GM18511 (cell line): ENCODE data around the gene PEX19.
"Not testable (repeated sequence)": the region's sequence is repeated elsewhere in the genome, so short reads cannot be mapped to it uniquely, and the experiment has no call there.

Experiments used
- ATAC-seq: cut with Tn5 transposase; IDR thresholded peaks from one replicate; pipeline ENCODE4 v1.9.1; 2021; ENCODE audit warnings: mild to moderate bottlenecking, moderate library complexity; ENCODE audit not compliant: unreplicated experiment

The PEX19 gene

GRCh38 chr1:160284782-160285344 is at the start of gene PEX19:
Gene PEX19 (minus strand): TSS chr1:160285133. CDS start chr1:160285124, 9 bp downstream.
- peak; percentile 99 for ATAC-seq

DNA sequence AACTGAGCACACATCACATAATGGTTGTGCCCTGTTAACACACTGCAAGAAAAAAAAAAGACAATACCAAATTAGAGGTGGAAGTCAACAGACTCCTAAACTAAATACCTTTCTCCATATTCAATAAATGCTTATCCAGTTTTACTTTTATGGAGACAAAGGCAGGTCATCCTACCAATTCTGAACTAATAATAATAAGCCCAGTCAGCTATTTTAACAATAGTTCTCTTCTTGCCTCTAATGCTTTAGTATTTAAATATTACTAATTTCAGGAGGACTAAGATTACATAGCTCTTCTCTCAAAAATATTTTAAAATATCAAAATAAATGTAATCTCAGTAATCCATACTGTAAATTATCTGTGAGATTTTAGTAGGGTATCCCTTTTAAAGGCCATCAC is 47.6 kb upstream of the PEX19 start:
- no peak for ATAC-seq

GRCh38 chr1:160330119-160330518 is 45.2 kb upstream of the PEX19 start:
- no peak for ATAC-seq

DNA sequence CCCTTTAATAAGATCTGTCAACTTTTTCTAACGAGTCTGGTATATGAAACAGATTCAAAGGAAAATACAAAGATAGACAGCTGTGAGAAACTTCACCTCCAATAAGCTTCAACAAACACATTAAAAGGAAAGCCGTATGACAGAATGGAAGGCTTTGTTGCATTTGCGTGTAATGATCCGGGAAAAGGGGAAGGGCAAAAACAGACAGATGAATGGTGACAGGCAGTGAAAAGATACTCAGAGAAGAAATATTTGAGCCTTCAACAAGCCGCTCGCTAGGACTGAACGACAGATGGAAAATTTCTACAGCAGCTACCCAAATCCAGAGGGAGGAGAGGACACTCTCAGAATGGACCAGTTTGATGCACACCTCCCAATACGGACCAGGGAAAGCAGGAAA is 43.3 kb upstream of the PEX19 start:
- ATAC-seq = no peak

- no peak for ATAC-seq
These were observed 41.5 kb upstream of the PEX19 start for GRCh38 chr1:160326418-160326817.

DNA sequence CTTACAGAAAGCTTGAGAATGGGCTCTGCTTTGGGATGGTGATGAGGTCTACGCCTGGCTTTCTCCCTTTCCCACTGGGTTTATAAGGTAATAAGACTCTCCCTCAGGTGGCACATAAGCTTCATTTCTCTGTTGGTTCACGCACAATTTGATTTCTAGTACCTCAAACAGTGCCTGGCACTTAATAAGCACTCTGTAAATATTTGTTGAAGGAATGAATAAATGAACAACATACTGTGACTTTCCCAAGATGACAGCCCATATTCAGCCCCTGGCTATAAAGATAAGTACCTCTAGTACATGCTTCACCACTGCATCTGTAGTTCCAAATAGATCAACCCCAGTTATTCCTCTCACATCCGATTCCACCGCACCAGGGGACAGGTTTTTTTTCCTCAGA is 40.3 kb upstream of the PEX19 start:
- ATAC-seq = no peak

- ATAC-seq = no peak
These were observed 37.9 kb upstream of the PEX19 start for GRCh38 chr1:160322831-160323230.

DNA sequence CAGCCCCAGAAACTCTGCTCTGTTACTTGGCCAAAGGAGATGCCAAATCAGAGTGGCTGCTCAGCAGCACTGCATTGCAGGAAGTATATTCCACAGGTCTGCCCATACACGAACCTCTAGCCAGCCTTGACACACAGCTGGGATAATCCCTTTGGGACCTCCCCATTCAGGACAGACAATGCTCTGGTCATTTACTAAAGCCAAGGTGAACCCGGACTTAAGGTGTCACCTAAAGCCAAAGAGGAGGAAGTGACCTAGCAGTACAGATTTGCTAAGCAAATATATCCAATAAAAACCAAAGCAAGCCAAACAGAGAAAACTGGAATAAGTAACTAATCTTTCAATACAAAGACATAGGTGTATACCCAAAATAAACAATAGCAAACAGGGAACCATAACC is 30.4 kb upstream of the PEX19 start:
- ATAC-seq = no peak

DNA sequence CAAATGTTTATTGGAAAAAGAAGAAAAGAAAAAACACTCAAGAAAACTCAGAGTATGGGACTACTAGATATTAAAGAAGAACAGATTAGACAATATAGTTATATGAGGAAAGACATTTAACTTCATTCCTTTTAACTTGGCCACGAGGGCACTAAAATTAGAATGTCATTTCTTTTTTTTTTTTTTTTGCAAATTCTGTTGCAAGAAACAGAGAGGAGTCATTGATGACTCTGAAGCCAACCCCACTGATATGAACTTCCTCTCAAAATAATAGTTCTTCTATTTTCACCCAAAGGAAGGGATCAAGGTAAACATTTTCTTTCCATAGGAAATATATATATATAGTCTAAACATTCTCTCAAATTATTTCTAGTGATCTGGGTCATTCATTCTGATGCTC is 24.6 kb upstream of the PEX19 start:
- ATAC-seq = no peak

DNA sequence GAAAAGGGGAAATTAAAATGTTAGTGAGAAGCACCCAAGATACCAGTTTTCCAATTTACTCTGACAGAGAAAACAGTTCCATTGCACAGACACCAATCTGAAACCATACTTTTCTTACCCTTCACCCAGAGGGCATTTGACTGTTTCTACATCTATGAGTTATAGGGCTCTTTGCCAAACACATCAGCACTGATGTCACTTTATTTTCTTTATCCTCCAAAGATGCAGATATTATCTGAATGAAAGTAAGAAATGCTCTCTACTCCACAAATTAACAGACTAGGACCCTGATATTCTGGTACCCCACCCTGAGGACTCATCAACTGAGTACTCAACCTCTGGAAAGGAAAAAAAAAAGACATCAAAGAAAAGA is 24.2 kb upstream of the PEX19 start:
- ATAC-seq = no peak

DNA sequence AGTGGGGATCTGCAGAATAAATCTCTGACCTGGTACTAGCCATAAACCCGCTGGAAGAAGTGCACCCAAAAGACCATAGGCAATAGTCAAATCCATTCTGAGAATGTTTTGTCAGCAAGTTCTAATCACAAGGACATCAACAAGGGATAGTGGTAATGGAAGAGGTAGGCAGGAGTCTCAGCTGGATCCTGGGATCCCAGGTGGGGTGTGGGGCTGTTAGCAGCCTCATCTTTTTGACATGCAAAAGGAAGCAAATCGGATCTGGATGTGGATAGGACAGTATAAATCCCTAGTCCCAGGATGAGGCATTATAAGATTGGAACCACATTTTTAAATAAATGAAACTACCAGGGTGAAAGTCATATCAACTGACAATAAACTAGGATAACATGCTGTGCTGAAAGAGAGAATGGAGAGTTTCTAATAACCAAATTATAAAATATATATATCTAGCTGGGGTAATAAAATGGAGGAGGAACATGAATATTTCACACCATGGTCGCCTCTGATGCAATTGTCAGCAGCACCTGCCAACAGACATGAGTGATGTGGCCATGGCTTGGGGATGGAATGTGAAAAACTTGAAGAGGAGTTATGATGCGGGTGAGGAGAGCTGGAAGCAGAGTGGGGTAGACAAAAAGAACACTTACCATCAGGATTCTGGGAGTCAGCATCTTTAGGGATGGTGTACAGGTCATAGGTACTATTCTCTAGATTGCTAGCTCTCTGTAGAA is 23.7 kb upstream of the PEX19 start:
- ATAC-seq = no peak

- no peak for ATAC-seq
These were observed 22.3 kb upstream of the PEX19 start for GRCh38 chr1:160307118-160307791.

DNA sequence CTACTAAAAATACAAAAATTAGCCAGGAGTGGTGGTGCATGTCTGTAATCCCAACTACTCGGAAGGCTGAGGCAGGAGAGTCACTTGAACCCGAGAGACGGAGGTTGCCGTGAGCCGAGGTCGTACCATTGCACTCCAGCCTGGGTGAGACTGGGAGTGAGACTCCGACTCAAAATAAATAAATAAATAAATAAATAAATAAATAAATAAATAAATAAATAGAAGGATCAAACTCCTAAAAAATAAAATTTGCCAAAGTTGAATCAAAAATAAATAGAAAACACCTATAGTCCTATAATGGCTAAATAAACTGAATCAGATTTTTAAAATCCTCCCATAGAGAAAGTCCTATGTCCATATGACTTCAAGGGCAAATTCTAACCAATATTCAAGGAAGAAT is 15.2 kb upstream of the PEX19 start:
- no peak for ATAC-seq

GRCh38 chr1:160296036-160296435 is 11.1 kb upstream of the PEX19 start:
- ATAC-seq = no peak

DNA sequence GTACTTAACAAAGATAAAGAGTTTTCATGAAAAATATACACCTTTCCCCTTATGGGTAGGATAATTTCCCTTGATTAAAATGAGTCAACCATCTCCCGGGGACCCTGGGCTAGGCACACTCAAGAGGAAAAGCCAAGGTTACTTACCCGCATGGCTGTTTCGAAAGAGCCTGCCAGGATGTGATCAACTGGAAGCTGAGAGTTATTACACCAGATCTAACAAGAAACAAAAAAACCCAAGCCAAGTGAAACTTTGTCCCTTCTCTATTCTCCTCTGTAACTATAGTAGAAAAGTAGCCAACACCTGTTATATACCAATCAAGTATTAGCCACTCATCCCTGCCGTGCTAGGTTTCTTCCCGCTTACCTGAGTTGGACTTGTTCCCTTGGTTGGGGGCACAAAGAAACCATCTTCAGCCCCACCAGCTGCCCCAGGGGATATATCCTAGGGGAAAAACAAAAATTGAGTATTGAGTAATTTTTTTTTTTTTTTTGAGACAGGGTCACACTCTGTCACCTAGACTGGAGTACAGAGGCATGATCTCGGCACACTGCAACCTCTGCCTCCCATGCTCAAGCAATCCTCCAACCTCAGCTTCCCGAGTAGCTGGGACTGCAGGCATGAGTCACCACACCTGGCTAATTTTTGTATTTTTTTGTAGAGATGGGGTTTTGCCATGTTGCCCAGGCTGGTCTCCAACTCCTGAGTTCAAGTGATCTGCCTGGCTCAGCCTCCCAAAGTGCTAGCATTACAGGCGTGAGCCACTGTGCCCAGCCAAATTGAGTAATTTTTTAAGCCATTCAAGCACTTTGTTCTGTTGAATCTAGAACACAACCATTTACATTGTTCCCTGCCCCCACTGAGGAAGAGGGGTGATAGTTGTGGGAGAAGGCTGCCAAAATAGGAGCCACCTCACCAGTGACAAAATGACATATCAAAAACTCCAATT is 8.4 kb upstream of the PEX19 start:
- ATAC-seq = no peak

- ATAC-seq = peak; percentile 72
These were observed 6.6 kb upstream of the PEX19 start for GRCh38 chr1:160291248-160292220.

GRCh38 chr1:160287769-160288168 is 2.8 kb upstream of the PEX19 start:
- ATAC-seq = not testable (repeated sequence)

DNA sequence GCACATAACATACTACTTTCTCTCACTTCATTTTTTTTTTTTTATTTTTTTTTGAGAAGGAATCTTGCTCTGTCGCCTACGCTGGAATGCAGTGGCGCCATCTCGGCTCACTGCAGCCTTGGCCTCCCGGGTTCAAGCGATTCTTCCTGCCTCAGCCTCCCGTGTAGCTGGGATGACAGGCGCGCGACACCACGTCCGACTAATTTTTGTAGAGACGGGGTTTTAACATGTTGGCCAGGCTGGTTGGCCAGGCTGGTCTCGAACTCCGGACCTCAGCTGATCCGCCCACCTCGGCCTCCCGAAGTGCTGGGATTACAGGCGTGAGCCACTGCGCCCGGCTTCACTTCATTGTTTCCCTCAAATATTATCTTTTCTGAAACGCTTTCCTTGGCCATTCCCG is 573 bp upstream of the PEX19 start:
- ATAC-seq = no peak

DNA sequence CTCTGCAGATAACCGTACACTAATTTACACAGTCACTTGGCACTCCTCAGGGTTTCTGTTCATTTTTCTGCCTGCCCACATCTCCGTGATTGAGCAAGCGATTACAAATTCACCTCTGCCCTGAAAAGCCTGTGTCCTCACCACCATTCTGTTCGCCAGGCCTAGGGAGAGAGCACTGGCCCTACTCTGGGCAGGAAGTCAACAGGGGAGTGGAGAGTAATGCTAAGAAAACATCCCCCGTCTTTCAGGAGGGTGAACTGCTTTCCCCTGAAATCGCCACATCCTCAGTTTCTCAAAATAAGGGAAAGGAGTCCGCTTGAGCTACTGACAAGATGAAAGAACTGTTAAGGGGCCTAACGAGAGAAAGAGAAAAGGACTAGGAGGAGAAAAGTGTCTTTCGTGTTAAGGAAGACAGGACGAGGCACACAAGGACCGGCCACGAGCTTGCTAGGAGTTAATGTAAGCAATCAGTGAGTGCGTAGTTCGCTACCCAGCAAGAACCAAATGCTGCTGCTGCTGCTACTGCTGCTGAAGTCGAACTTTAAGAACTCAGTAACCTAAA is 632 bp downstream of the PEX19 start:
- ATAC-seq = peak; percentile 31

- ATAC-seq = no peak
These were observed 2.1 kb downstream of the PEX19 start for GRCh38 chr1:160282807-160283206.
